ENCODE measurements around the gene RAPGEF2. TPM values are rescaled to one million over a fixed set of nuclear protein-coding genes. Genes with fewer than 3 reads are reported as not detected.

Gene RAPGEF2
- total RNA-seq, 1 experiment from 2014 or later, result 37.1 TPM

- H3K4me1 Mint-ChIP-seq, result peaks cover 41 to 58% of the 10 kb centered on the region in 2 experiments
- H4K20me1 ChIP-seq (ENCODE audit: control insufficient read depth, insufficient read depth, insufficient read length), result no peaks in the 10 kb centered on the region
- H2AFZ ChIP-seq (ENCODE audit: low read length), result no peak overlapping the region
These were observed 52.2 kb downstream of the RAPGEF2 start for GRCh38 chr4:159155119-159155518.

More at GRCh38 chr4:159155119-159155518, 52.2 kb downstream of the RAPGEF2 start:
- H3K23me2 ChIP-seq (ENCODE audit: insufficient read length, low read depth, low read length, poor library complexity, severe bottlenecking), result no peaks in the 10 kb centered on the region
- no peak overlapping the region for H3K56ac ChIP-seq (ENCODE audit: insufficient read length, low read depth, low read length)
- no peak overlapping the region for H4K91ac ChIP-seq (ENCODE audit: insufficient read length, low read depth, low read length)
- no peak overlapping the region for H2BK12ac ChIP-seq (ENCODE audit: insufficient read length, low read depth, low read length)
- no peak overlapping the region for H3K27ac ChIP-seq (ENCODE audit: insufficient read length, low read depth, low read length)
- no peak overlapping the region for H3K4ac ChIP-seq (ENCODE audit: low read depth, low read length)
- no peak overlapping the region for H2AK5ac ChIP-seq (ENCODE audit: insufficient read length, low read length)
- Mint-ChIP-seq H3K36me3 (ENCODE audit: insufficient read depth in 1 of 3, low read depth in 3 of 3) (no peaks in the 10 kb centered on the region), H3K27me3 (ENCODE audit: low read depth) (no peaks in the 10 kb centered on the region), H3K27ac (peak overlapping the region in 2 of 3 experiments; percentile 34 to 44; a peak in 3 of 7 replicates), H3K9me3 (no peaks in the 10 kb centered on the region), H3K4me3 (no peak overlapping the region)
- H2BK120ac ChIP-seq (ENCODE audit: low read depth, low read length, poor library complexity, severe bottlenecking), result no peak overlapping the region
- no peaks in the 10 kb centered on the region for H3K27me3 ChIP-seq (ENCODE audit: insufficient read depth, low read length)
- WGBS (ENCODE audit: extremely low coverage, insufficient read length, low lambda C conversion rate), result no CpG with 5 or more reads among the region's 4 CpGs
- H2BK5ac ChIP-seq (ENCODE audit: insufficient read length, low read length), result no peak overlapping the region
- H2BK20ac ChIP-seq (ENCODE audit: low read depth, low read length, poor library complexity, severe bottlenecking), result no peak overlapping the region
- H3K4me2 ChIP-seq (ENCODE audit: insufficient read depth, insufficient read length, low read length), result no peak overlapping the region
- peaks cover 12% of the 10 kb centered on the region; the same call in 1 of the 2 replicates for H3K4me1 ChIP-seq (ENCODE audit: insufficient read depth, low read length)
- DNase-seq, result no peak
- H2BK15ac ChIP-seq (ENCODE audit: low read depth, low read length), result no peak overlapping the region
- H3K18ac ChIP-seq (ENCODE audit: insufficient read length, low read depth, low read length), result no peak overlapping the region
- no peak overlapping the region for H3K23ac ChIP-seq (ENCODE audit: insufficient read length, low read depth, low read length)
- H3K14ac ChIP-seq (ENCODE audit: insufficient read depth, low read length), result no peak overlapping the region
- H4K8ac ChIP-seq (replicated peaks; ENCODE audit: insufficient read length, low read depth, low read length), result no peak overlapping the region
- H4K5ac ChIP-seq (ENCODE audit: insufficient read length, low read depth, low read length), result no peak overlapping the region
- H3T11ph ChIP-seq (ENCODE audit: low read length), result no peak overlapping the region
- no peak overlapping the region for H3K9ac ChIP-seq (ENCODE audit: extremely low read depth, insufficient read length, low read length)
- H3K79me2 ChIP-seq (ENCODE audit: insufficient read depth, low read length), result peaks cover 9% of the 10 kb centered on the region; the same call in 1 of the 2 replicates
- no peaks in the 10 kb centered on the region for H3K79me1 ChIP-seq (ENCODE audit: insufficient read depth, low read depth, low read length, poor library complexity, severe bottlenecking)
- no peaks in the 10 kb centered on the region for H3K9me3 ChIP-seq (ENCODE audit: control insufficient read depth, low read depth, low read length)
- no peak for TF ChIP-seq CTCF (conservative IDR thresholded peaks at IDR 0.05)
